Measurements from ENCODE around the gene PKD1L1. TPM values are rescaled to one million over a fixed set of nuclear protein-coding genes. Genes with fewer than 3 reads are reported as not detected.

The PKD1L1 gene
- total RNA-seq, 1 donor from 2014 or later: 5.9 TPM

- no peak for DNase-seq (ENCODE audit: low spot score)
These were observed 72.1 kb downstream of the PKD1L1 start for GRCh38 chr7:47875998-47876744.

DNA sequence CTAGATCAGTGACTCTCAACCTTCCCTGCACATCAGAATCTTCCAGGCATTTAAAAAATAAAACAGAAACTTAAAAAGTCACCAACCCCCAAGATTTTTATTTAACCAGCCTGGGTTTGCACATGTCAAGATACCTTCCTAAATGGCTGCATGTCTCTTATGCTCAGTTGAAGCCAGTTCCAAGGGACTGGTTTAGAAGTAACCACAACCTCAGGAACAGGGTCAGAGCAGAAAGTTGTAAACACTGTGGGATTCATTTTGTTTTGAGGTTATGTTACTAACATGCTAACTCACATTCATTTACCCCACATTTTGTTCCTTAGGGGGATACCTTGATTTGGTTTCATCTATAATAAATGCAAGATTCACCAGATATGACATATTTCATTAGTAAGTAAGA, 72.9 kb downstream of the PKD1L1 start:
- no peak for DNase-seq (ENCODE audit: low spot score)

DNA sequence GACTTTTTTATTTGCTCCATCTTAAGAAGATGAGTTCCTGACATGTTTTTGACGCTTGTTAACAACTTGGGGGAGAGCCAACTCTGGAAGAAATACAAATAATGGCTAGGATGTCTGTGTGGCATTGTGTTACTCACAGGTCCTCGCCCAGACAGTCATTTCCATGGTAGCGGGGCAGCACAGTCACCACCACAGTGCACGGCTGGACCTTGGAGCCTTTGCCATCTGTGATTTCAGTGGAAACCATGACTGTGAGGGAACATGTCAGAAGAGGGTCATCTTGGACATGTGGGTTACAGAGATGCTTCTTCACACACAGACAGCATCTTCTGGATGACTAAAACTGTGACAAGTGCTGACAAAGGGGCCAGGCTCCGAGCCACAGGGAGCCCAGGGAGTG, 74.5 kb downstream of the PKD1L1 start:
- no peak for DNase-seq (ENCODE audit: low spot score)

DNA sequence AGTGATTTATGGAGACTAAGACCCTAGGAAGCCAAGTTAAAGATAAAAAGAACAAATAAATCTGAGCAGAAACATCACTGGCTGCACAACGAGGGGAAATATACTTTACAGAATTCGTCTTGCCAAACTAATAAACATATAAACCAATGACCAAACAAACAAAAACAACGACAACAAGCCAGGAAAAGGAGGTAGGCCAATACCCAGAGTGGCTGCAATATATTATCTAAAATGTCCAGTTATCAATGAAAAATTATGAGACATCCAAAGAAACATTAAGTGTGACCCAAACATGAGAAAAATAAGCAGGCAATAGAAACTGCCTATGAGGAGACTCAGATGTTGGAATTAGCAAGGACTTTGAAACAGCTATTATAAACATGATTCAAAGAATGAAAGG, 81.0 kb downstream of the PKD1L1 start:
- no peak for DNase-seq (ENCODE audit: low spot score)

DNA sequence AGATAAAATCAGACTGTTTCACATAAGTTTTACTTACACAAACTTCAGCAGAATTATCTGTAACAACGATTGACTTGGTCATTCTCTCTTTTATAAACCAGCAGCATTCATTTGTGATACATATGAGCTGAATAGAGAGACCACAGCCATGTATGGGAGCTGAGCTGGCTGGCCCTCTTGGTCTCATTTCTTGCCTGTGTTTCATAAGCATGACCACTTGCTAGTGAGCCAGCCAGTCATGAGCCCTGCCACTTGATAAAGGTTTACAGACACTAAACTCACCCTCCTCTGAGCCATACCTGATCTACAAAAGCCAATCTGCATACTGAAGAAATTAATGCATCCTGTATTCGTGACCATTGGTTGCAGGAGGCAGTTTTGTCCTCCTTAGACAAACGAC, 82.1 kb downstream of the PKD1L1 start:
- no peak for DNase-seq (ENCODE audit: low spot score)

DNA sequence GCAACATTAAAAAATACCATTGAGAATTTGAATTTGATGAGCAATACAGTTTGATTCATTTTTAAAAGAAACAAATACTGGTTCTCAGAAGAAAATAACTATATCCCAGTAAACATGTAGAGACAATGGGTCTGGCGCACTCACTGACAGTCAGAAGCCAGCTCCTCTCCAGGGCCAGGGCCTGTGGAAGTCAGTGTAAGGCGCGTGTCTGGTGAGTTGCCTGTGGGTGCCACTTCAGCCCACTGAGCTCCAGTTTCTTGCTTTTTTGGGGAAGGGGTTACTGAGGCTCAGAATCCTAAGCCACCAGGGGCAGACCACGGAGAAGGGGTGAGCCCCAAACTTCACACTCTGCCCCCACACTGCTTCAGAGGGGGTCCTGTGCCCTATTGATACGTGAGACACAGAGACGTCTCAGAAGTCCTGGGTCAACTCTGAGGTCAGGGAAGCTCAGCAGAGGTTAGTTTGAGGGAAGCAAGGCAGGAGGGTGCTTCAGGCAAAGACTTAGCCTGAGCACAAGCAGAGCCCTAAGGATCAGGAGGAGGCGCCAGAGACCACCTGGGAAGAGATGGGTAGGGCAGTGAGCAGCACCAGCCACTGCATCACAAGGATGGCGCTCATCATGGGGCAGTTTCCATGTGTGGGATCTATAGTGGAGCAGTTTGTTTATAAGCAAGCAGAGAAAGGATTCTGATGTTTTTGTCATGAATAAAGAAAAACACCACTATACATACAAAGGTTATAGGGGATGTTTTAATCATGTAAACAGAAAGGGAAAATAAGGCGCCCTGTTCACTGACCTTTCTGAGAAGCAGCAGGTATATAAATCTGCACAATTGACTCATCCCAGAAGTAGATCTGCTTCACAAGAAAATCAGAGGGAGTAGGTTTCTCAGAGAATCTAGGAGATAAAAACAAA, 95.7 kb downstream of the PKD1L1 start:
- no peak for DNase-seq (ENCODE audit: low spot score)

DNA sequence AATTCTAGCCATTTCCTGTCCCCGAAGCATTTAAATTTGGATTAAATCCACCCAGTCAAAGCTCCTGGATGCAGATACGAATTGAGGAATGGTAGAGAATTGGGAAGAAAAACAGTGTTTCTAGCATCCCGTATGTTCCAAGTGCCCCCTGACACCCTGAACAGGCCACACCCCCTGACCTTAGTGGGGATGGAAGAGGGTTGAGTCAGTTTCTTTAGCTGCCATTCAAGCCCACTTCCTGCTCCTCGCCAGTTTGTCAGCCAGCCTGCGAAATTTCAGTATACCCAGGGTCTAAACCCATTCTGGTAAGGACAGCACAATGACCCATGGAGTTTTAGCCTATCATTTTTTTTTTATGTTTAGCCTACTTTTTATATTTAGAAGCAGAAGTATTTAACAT, 101.1 kb downstream of the PKD1L1 start:
- DNase-seq (ENCODE audit: low spot score): no peak

DNA sequence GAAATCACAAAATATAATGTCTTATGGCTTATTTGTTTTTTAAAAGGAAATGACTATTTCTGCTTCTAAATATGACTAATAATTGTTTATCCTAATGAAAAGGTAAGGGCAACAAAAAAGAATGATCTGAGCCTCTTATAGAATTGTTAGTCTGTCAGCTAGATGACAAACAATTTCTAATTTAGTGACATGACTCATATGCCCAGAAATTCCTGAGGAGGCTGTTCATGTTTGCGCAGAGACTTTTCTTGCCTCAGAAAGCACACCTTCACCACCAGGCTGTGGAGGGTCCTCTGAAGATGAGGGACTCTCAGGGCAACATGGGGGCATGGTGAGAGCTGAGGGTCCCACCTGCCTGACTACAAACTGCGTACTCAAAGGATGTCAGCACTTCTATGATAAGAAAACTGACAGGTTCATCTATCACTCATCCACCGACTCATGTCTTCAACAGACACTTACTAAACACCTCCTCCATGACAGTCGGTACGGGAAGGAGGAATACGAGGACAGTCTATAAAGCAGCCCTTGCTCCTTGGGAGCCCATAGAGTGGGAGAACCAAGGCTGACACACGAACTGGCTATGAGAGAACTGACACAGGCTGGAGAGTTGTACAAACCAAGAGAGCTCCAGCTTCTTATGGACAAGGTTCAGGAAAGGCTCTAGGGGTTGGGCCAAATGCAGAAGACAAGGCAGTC, 102.0 kb downstream of the PKD1L1 start:
- DNase-seq (ENCODE audit: low spot score): no peak

DNA sequence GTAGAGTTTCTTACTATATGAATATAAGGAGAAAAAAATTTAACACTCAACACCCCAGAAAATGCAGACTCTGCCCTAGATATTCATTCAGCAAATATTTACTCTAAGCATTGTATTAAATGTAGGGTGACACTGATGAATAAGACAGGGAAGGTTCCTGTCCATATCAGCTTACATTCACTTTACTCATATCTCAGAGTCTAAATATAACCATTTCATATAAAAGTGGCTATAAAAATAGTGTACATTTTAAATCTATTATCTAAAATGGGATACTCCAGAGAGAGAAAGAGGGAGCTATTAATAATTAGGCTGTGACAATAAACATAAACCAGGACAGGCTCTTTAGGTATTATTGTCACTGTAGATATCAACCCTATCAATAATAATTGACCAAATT, 104.0 kb downstream of the PKD1L1 start:
- no peak for DNase-seq (ENCODE audit: low spot score)

DNA sequence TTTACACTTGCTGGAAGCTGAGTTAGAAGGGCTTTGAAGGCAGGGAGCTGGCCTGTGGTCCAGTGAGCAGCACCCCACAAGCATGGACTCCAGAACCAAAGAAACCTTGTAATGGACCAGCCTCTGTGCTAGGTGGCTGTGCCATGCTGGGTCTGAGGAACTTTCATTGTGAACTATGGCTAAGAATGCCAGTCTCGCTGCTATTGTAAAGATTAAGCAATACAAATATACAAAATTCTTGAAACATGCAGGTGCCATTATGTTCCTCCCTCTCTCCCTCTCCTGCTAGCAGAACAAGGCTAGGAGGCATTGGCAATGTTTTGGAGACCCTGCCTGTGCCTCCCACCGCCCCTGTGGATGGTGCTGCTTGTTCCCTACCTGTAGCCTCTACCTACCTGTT, 105.0 kb downstream of the PKD1L1 start:
- no peak for DNase-seq (ENCODE audit: low spot score)

DNA sequence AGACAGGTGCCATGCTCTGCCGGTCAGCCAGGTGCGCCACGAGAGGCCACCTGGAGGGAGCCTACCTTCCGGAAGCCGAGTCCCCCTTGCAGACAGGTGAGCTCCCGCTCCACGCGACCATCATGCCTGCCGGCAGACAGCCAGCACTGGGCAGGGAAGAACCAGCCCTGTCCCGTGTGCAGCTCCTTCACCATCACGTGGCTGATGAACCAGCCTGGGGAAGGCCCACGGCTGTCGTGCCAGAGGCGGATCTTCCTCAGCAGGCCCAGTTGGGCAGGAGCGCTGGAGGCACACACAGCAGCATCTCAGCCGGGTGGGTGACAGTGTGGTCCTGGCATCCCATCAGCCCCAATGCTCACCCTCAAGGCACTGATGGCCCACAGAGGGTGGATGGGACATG, 108.9 kb downstream of the PKD1L1 start:
- no peak for DNase-seq (ENCODE audit: low spot score)

DNA sequence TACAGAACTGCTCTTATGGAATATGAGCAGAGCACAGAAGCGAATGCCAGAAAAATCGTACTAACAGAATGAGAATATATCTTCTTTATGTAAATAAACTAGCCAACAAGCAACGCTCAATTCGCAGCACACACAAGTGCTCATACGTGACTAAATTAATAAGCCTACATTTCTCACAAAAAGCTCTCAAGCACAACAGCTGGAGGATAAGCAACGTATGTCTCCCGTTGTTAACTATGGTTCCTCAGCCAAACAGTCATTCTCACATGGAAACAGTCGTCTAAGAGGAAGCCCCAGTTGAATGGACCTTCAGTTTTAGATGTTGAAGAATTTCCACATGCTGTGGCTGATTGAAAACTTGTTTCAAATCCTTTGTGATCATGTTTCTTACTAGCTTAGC, 110.4 kb downstream of the PKD1L1 start:
- DNase-seq (ENCODE audit: low spot score): no peak

DNA sequence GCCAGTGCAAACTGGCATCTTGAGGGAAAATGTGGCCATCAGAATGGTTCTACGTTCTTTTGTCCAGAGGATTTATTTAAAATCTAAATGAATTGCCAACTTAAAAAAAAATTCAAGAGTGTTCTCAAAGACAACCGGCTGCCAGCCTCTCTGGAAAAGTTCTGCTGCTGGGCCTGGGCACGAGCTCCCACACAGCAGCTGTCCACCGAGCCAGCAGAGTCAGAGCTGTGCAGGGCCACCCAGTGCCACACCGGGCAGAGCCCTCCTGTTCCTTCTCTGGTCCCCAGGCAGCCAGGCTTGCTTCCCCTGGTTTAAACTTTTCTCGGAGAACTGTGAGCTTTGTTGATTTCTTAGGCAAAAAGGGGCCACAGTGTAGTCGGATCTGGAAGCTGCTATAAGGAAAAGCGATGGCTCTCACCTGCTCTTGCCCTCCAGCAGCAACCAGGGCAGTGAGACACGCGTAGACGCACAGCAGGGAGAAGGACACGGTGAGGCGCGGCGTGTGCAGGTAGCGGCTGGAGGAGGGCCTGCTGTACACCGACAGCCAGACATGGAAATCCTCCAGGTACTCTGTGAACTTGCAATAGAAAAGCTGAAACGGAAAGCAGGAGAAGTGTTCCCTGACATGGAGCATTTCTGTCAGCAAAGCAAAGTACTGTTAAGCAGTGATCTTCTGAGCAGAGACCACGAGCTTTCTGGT, 111.6 kb downstream of the PKD1L1 start:
- no peak for DNase-seq (ENCODE audit: low spot score)

DNA sequence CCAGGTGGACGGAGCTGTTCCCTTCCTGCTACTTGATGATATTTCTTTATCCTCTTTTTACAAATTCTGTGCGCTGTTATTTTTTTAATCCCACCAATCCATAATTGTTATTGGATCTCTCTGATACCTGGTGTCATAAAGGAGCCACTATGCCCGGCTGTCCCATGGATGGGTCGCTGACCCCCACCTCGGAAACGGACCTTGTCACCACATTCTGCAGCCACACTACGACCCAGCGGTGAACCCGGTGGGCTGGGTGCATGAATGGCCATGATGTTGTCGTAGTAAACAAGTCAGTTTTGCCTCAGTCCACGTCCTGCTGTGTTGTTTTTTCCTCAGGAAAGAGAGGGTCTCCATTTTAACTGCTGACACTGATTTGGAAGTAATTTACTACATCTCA, 112.2 kb downstream of the PKD1L1 start:
- no peak for DNase-seq (ENCODE audit: low spot score)

DNA sequence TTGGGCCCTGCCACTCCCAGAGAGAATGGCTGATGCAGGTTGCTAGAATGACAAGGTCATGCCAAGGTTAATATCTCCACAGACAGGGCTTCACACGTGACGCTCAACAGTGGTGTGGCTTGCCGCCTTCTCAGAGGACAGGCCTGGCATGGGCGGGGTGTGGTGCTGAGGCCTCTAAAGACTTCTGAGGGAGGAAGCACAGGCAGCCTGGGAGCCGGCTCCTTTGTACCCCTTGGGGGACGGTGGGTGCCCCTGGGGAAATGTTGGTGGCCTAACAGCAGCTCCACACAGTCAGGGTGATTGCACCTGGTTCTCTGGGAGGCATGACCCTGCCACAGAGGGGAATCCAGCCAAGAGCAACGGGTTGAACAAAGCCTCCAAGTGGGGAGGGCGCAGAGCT, 115.1 kb downstream of the PKD1L1 start:
- no peak for DNase-seq (ENCODE audit: low spot score)

- no peak for DNase-seq (ENCODE audit: low spot score)
These were observed 116.1 kb downstream of the PKD1L1 start for GRCh38 chr7:47832105-47832715.

DNA sequence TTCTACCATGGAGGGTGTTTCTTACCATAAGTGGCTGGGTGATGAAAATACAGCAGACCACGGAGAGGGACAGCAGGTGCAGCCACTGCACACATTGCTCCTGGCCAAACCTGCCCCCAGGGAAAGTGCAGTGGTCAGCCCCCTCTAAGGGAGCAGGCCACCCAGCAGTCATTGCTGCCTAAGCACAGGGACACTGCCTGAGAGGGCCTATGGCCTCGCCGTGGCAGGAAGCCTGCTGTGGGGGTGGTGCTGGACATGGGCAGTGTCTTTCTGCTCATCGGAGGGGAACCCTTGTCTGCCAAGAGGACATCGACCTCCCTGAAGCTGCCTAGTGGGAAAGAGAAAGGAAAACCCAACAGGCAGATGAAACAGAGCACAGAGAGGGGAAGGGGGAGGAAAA, 118.3 kb downstream of the PKD1L1 start:
- no peak for DNase-seq (ENCODE audit: low spot score)

DNA sequence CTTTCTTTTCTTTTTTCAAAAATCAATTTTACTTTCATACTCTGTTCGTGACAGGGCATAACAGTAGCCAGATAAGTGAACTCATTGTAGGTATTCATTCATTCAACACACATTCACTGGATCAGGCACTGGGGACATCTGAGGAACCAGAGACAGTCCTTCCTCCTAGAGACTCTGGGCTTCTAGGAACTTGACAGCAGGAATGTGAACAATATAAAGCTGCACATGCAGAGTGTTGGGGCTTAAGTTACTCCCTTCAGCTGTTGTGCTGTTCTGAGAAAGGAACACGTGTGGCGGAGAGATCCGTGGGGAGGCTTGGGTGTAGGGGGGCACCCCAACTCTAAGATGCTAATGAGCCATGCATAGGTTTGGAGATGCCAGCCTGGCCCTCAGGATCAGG, 120.4 kb downstream of the PKD1L1 start:
- no peak for DNase-seq (ENCODE audit: low spot score)

DNA sequence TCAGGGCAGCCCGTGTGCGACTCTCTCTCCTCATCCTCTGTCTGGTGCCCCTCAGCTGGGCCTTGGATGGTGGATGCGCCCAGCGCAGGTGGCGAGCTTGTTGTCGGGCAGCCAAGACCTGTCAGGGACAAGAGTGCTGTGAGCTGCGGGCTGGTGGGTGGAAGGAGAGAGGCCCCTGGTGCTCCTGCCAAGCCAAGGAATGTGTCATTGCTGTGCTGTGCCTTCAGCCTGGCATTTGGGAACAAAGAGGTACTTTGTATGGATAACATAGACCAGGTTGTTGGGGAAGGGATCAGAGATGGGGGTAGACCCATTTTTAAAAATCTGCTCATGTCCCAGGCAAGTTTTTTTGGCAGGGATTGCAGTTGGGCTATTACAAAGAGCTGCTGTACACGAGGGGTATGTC, 120.9 kb downstream of the PKD1L1 start:
- no peak for DNase-seq (ENCODE audit: low spot score)

DNA sequence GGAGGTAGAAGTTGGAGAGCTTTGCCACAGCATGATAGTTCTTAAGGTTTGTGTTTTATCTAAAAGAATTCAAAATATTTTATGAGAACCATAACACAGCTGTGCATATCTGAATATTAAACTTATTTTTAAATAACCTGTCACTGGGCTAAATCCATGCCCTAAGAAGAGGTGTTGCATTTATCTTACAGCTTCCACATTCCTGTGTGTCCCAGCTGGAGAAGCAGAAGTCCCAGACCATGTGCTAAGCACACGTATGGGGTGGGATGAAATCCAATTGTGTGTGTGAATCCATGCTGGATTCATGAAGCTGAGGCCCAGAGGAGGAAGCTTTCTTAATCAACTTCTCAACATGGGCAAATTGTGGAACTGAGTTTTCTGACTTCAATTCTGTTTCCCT, 121.5 kb downstream of the PKD1L1 start:
- no peak for DNase-seq (ENCODE audit: low spot score)

GRCh38 chr7:47819607-47819920, 128.7 kb downstream of the PKD1L1 start:
- no peak for DNase-seq (ENCODE audit: low spot score)
